PFSK-1 (cell line): ENCODE results near the gene TSEN2.

Source experiments
- POLR2AphosphoS5 ChIP-seq: IDR thresholded peaks from 2 replicates; pipeline ENCODE4 v1.6.1; 2012; ENCODE audit warnings: low read depth, mild to moderate bottlenecking, control low read depth, low read length, moderate library complexity
- TAF1 ChIP-seq: IDR thresholded peaks from 2 replicates; pipeline ENCODE4 v1.6.1; 2012; ENCODE audit warnings: low read length, control low read depth, borderline replicate concordance; ENCODE audit not compliant: insufficient read depth

DNA sequence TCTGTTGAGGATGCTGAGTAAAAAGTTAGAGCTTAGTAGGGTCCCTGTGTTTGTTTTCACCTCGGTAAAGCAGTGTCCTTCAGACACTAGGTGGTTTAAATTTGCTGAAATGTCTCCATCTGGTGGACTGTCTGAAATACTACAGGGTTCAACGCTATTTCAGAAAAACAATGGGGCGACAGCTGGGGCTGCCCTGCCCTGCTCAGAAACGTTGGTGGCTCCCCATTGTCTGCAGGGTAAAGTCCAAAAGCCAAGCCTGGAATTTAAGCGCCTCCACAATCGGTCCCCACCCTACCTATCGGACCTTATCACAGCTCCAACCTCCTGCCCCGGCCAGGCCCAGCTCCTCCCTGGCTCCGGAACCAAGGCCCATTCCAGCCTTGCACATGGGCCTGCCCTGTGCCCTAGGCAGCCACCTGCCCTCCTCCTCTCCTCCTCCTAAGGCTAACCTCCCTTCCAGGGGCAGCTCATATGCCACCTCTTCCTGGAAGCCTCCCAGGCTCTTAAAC lies 4.3 kb upstream of the TSEN2 start:
- no peak for TF ChIP-seq POLR2AphosphoS5
- TF ChIP-seq TAF1, result no peak
